ENCODE data around the gene PFDN1.

GRCh38 chr5:140309706-140310249, 6.9 kb upstream of the PFDN1 start:
- TF ChIP-seq CTCF (IDR thresholded peaks at IDR 0.05; ENCODE audit: low read depth, low read length, poor library complexity, severe bottlenecking) (no peak), EZH2phosphoT487 (IDR thresholded peaks at IDR 0.05; ENCODE audit: borderline replicate concordance, low read length) (no peak)
